Activated CD8-positive, alpha-beta memory T cell treated with anti-CD3 and anti-CD28 coated beads for 36 hours (primary cell): ENCODE measurements around the gene CYP4F2. TPM values are rescaled to one million over a fixed set of nuclear protein-coding genes. Genes with fewer than 3 reads are reported as not detected.
"Not testable (repeated sequence)": the region's sequence is repeated elsewhere in the genome, so short reads cannot be mapped to it uniquely, and the experiment has no call there.

Source experiments
- CTCF ChIA-PET: fragments of 350-600 bp; sonication (Branson Sonifier 250); formaldehyde crosslinking; loops from one replicate; lab custom pipeline; 2021; ENCODE audit warnings: antibody characterized with exemption; lab: Charles Lee
- POLR2A ChIA-PET: fragments of 350-600 bp; sonication (Branson Sonifier 250); formaldehyde crosslinking; loops from one replicate; lab custom pipeline; 2021; ENCODE audit warnings: antibody characterized with exemption; lab: Charles Lee
- total RNA-seq, 2 experiments: library from RNA; stranded (reverse); gene quantifications; one replicate each; pipeline ENCODE4 v1.2.3, GENCODE V29; 2021

The CYP4F2 gene
- total RNA-seq, 2 experiments from 2014 or later = 0.36 TPM; not detected in 1

DNA sequence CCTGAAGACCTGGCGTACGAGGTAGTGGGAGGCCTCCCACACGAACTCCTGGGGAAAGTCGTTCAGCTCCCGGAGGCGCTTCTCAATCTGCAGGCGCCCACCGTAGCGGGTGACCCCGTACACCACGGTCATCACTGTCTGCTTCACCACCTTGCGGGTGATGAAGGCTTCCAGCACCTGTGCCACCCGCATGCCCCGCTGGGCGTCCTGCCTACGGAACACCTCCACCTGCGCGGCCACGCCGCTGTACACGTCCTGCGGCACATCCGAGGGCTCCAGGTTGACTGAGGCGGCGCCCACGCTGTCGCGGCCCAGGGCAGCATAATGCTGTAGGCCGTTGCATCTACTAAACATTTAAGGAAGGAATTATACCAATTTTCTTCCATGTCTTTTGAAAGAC is 5.0 kb upstream of the CYP4F2 start:
- CTCF ChIA-PET, POLR2A ChIA-PET: not testable (repeated sequence)

DNA sequence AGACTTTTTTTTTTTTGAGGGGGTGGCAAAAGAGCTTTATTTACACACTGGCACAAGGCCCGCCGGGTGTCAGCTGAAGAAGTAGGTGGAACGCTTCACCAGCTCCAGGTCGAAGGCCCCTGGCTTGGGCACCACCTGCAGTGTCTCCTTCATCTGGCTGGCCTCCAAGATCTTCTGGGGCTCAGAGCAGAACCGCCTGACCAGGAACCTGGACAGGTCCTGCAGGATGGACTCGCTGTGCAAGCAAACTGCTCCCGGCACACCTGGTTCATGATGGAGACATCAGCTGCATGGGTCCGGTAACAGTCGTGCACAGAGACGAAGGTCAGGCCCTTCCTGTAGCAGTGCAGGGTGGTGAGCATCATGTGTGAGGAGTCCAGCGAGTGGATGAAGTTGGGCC is 4.4 kb upstream of the CYP4F2 start:
- ChIA-PET CTCF (no interaction called here), POLR2A (no interaction called here)

DNA sequence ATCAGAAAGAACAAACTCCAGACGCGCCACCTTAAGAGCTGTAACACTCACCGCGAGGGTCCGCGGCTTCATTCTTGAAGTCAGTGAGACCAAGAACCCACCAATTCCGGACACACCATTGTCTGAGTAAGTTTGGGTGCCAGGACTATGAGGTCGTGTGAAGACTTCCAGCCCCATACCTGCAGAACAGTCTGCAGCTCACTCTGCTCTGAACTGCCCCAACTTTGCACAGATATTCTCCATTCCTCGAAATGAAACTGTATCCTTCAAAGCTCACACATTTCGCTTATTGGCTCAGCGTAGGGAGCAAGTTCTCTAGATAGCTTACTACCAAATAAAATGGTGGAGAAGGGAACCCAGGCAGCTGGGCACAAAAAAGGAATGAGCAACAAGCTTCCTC is 2.6 kb upstream of the CYP4F2 start:
- CTCF ChIA-PET = no interaction called here
- POLR2A ChIA-PET = no interaction called here

DNA sequence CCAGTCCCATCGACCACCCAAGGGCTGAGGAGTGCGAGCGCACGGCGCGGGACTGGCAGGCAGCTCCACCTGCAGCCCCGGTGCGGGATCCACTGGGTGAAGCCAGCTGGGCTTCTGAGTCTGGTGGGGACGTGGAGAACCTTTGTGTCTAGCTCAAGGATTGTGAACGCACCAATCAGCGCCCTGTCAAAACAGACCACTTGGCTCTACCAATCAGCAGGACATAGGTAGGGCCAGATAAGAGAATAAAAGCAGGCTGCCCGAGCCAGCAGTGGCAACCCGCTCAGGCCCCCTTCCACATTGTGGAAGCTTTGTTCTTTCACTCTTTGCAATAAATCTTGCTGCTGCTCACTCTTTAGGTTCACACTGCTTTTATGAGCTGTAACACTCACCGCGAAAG is 2.2 kb upstream of the CYP4F2 start:
- CTCF ChIA-PET = not testable (repeated sequence)
- POLR2A ChIA-PET = interaction anchor here (0.7 kb wide), 1 partner anchor 42 kb away, joined by 3 read pairs; no protein-coding TSS in a partner anchor

DNA sequence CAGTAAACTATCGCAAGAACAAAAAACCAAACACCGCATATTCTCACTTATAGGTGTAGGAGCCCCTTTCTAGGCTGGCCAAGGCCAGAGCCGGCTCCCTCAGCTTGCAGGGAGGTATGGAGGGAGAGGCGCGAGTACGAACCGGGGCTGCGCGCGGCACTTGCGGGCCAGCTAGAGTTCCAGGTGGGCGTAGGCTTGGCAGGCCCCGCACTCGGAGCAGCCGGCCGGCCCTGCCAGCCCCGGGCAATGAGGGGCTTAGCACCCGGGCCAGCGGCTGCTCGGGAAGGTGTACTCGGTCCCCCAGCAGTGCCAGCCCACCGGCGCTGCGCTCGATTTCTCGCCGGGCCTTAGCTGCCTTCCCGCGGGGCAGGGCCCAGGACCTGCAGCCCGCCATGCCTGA is 1.7 kb upstream of the CYP4F2 start:
- CTCF ChIA-PET = not testable (repeated sequence)
- POLR2A ChIA-PET = interaction anchor here (0.7 kb wide), 1 partner anchor 42 kb away, joined by 3 read pairs; no protein-coding TSS in a partner anchor

DNA sequence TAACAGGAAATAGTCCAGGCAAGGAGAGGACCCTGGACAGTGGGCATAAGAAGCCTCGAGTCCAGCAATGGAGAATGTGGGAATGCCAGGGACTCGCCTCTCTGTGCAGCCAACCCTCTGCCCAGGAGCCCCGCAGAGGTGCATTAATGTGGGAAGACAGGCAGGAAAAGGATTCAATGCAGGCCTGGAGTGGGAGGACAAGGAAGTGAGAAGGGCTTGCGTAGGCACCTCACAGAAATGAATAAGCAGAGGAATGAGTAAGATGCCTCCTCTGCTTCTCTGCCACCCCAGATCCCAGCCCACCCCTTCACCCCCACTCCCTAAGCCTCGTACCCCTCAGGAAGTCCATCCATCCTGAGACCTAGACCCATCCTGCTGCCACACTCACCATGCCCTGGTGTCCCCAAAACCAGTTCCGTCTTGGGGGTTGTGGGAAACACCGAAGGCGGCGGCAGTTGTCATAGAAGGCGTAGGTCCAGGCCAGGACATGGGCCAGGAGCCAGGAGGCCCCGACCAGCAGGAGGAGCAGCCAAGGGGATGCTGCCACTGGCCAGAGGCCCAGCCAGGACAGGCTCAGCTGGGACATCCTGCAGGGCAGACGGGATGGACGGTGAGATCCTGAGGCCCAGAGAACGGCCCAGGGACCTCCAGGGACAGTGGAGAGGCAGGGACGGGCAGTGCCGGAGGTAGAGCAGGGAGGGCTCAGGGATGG is 692 bp downstream of the CYP4F2 start:
- ChIA-PET POLR2A (no interaction called here), CTCF (no interaction called here)

DNA sequence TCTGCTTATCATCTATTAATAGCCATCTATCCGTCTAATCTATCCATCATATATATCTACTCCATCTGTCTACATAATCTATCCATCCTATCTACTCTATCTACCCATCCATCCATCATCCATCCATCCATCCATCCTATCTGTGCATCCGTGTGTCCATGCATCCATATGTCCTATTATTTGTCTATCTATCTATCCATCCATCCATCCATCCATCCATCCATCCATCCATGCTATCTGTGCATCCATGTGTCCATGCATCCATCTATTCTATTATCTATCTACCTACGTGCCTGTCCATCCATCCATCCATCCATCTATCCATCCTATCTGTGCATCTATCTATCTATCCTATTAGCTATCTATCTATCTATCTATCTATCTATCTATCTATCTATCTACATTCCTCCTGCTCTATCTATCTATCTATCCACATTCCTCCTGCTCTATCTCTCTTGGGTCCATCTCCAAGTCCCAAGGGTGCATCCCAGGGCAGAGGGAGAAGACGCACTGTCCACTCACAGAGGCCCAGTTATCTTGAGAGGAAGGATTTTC is 1.9 kb downstream of the CYP4F2 start:
- CTCF ChIA-PET = interaction anchor here (0.5 kb wide), 1 partner anchor 412 kb away, joined by 3 read pairs; no protein-coding TSS in a partner anchor

DNA sequence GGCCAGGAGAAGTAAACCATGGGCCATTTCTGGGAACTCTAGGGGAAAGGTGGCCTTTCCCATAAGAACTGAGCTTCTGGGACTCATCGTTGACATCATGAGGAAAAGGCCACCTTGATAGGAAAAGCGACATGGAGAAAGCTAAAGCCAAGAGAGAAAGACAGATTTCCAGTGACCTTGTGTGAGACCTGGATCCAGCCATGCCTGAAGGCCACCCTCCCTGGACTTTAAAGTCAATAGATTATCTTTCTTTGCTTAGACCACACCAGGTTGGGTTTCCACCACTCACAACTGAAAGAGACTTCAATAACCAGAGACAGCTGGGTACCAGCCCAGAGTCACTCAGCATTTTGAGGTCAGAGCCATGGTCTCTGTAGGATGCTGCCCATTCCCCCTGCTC is 3.5 kb downstream of the CYP4F2 start:
- ChIA-PET CTCF (interaction anchor here (0.6 kb wide), 1 partner anchor 163 kb away, joined by 3 read pairs; no protein-coding TSS in a partner anchor), POLR2A (no interaction called here)

More for the DNA sequence above, 1.9 kb downstream of the CYP4F2 start:
- POLR2A ChIA-PET = no interaction called here

DNA sequence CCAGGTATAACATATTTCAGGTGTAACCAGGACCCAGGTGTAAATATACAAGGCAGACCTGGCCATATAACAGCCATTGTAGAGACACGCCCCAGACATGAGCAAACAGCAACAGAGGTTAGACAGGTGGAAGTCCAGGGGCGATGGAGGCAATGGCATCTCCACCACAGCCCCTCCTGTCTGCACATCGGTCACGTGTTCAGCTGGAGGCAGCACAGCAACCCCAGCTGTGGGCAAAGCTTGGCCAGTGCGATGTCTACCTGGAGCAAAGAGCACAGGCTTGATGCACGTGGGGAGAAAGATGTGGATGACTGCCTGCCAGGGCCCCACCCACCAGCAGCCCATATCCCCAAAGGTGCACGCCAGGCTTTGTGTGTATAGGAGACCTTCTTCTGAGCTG is 4.4 kb downstream of the CYP4F2 start:
- ChIA-PET CTCF (no interaction called here), POLR2A (no interaction called here)

DNA sequence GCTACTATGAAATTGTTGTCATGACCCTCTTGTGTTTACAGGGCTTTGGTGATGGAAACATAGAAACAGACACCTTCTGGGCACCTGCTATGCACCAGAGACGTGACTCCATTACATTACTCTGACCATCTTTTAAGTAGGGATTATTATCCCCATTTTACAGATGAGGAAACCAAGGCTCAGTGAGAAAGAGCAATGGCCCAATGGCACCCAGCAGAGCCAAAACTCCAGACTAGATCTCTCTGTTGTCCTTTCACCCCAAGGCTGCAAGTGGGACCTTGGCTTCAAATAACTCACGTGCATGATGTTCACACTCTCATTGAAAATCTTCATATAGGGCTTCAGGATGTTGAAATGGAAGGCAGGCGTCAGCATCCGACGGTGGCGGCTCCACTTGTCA is 5.9 kb downstream of the CYP4F2 start:
- POLR2A ChIA-PET = no interaction called here
- CTCF ChIA-PET = no interaction called here

DNA sequence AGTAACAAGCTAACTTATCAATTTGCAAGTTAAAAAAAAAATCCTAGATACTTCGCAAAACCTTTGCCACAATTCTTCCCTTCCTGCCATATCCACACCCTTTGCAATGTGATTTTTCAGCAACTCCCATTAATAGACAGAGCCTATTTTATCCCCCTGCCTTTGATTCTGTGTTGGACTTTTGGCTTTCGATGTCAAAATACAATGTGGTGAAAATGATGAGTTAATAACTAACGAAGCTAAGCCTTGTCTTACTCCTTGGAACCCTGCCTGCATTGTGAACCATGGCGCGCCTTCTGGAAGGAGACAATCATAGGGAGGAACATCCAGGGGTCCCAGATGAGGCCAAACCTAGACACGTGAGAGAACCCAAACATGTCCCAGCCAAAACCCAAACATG is 6.4 kb downstream of the CYP4F2 start:
- CTCF ChIA-PET = no interaction called here

DNA sequence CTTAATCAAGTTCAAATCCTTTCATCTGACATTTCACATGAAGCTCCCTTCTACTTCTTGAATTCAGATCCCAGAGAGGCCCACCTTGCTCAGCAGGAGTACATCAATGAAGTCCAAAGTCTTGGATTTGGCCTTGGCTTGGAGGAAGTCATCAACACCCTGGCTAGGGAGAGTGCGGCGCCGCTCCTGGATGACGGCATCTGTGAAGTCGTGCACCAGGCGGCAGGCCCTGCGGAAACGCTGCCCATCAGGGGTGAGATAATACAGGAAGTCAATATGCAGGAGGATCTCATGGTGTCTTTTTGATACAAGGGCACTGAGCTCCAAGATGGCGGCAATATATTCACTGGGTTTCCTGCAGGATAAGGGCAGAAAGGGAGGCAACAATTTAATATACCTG is 8.5 kb downstream of the CYP4F2 start:
- CTCF ChIA-PET, POLR2A ChIA-PET: not testable (repeated sequence)

More for the DNA sequence above, 6.4 kb downstream of the CYP4F2 start:
- POLR2A ChIA-PET = no interaction called here

DNA sequence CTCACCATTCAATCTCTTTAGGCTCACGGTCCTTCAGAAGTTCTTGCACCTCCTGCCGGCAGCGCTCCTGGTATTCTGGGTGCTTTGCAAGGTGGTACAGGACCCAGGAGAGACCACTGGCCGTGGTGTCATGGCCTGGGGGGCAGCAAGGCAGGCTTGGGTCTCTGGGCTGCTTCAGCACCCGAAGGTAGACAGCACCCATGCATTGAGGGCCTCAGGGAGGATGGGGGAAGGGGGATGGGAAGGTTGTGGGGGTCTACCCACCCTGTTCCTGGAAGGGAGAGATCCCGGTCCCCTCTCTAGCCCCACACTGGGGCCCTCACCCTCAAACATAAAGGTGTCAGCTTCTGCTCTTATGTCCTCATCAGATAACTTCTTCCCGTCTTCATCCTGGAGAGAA is 12.0 kb downstream of the CYP4F2 start:
- POLR2A ChIA-PET = no interaction called here
- CTCF ChIA-PET = no interaction called here

DNA sequence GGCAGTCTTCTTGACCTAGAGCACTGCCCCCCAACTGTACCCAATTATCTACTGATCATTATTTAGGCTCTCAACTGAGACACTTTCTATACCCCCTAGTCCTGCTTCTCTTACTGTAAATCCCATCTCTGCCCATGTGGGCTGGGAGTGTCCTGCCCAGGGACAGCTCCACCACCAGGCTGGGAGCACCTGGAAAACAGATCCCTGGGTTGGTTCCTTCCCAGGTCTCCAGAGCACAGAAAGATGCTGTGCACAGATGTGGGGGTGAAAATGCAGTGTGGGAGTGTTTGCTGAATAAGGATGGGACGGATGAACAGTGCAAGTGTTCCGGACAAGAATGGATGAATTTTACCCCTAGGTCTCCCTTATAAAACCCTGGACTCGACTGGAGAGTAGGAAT is 12.7 kb downstream of the CYP4F2 start:
- CTCF ChIA-PET = no interaction called here
- POLR2A ChIA-PET = no interaction called here

DNA sequence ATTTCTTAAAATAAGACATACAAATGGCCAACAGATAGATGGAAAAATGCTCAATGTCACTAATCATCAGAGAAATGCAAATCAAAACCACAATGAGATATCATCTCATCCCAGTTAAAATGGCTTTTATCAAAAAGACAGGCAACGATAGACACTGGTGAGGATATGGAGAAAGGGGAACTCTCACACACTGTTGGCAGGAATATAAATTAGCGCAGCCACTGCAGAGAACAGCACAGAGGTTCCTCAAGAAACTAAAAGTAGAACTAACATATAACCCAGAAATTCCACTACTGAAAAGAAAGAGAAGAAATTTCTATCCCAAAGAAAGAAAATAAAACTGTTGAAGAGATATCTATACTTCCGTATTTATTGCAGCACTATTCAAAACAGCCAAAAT is 14.5 kb downstream of the CYP4F2 start:
- CTCF ChIA-PET = interaction anchor here (0.6 kb wide), 1 partner anchor 1422 kb away, joined by 4 read pairs; no protein-coding TSS in a partner anchor
- POLR2A ChIA-PET = not testable (repeated sequence)

DNA sequence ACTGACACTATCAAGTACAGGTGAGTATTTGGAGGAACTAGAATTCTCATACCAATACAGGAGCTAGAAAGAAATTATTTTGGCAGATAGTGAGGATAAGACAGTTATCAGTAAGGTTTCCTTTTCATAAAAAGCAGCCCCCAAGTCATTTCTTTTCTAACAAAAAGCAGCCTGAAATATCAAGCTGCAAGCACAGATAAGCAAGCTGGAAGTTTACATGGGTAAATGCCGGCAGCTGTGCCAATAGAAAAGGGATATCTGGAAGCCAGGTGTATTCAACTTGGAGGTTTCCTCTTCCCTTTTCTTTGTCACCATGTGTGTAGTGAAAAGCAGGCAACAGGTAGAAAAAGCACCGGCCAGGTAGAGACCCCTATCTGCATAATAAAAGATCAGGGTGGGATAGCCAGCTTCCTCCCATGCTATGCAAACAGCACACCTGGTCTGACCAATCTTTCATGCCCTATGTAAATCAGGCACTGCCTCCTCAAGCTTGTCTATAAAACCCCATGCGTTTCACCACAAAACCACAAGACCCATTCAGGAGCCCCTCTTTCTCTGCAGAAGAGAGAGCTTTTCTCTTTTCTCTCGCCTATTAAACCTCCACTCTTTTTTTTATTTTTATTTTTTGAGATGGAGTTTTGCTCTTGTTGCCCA is 22.9 kb downstream of the CYP4F2 start:
- CTCF ChIA-PET = no interaction called here
- POLR2A ChIA-PET = no interaction called here

DNA sequence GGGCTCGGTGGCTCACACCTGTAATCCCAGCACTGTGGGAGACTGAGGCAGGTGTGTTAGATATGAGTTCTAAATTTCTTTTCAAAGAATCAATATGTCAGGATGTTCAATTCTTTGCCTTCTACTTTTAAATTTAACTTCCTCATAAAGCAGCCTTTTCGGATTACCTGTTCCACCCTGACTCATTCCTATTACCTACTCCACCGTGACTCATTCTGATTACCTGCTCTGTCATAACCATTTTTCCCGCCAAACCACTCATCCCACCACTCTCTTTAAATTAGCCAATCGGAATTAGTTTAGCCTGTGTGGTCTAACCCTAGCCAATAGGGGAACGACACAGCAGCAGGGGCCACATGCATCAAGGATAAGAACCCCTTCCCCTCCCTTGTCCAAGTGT is 24.1 kb downstream of the CYP4F2 start:
- CTCF ChIA-PET, POLR2A ChIA-PET: not testable (repeated sequence)

DNA sequence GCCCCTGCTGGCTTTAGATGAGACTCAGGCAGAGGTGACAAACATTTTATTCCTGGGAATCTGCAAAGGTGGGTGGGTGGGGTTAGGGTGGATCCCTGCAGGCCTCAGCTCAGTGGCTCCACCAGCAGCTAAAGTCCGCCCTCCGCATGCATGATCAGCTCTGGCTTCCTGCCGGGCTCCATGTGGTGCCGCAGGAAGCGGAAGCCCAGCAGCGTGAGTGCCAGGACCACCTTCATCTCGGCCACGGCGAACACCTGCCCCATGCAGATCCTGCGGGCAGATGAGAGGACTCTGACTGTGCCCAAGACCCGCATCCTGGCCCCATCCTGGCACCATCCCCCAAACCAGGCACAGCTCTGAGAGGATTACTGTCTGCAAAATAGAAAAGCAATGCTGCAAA is 26.3 kb downstream of the CYP4F2 start:
- POLR2A ChIA-PET = no interaction called here

DNA sequence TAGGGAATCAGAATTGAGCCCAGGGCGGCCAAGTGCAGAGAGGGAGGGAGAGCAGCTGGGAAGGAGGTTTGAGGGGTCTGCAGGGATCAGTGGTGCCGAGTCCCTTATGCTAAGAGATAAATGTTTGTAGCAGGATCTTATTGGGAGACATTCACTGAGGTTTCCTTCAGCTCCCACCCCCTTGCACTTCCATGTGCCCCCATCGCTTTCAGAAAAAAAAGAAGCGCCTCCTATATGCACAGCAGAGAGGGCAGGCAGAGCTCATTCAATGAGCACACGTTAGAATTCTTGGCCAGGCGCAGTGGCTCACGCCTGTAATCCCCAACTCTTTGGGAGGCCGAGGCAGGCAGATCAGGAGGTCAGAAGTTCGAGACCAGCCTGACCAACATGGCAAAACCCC is 28.0 kb downstream of the CYP4F2 start:
- CTCF ChIA-PET = interaction anchor here (0.5 to 0.7 kb wide), 3 partner anchors 312 to 1182 kb away, joined by 3 read pairs; no protein-coding TSS in a partner anchor
- POLR2A ChIA-PET = no interaction called here

More for the DNA sequence above, 26.3 kb downstream of the CYP4F2 start:
- CTCF ChIA-PET = no interaction called here

DNA sequence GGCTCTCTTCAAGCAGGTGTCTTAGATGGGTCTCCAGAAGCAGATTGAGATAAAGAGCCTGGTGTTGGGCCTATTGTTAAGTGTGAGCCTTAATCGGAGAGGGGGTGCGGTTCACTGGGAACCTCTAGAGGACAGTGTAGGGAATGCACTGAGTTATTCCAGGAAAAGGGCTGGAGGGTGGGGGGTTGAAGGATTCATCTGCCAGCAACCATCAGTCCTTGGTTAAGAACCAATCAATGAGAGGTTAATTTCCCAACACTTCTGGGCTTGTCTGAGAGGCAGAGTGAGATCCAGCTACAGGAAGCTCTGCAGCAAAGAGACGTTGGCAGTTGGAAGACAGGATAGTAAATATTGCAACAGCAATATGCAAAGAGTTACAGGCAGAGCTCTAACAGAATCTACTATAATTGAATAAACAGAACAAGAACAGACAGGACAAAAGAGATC is 28.7 kb downstream of the CYP4F2 start:
- ChIA-PET CTCF (no interaction called here), POLR2A (no interaction called here)
